OCI-LY7 (cell line): ENCODE results near the gene PCDH1. TPM values are rescaled to one million over a fixed set of nuclear protein-coding genes. Genes with fewer than 3 reads are reported as not detected.

ENCODE experiments used
- BruUV-seq: library from RNA; stranded (reverse); fragments of 400-500 nt; replicated peaks from 2 replicates; lab custom pipeline; 2021; lab: Mats Ljungman, UMichigan
- CTCF ChIA-PET: fragments of 300-600 bp; sonication (Branson Sonifier 250); formaldehyde crosslinking; loops from one replicate; lab custom pipeline; 2022; ENCODE audit warnings: antibody characterized with exemption; ENCODE audit not compliant: unreplicated experiment; lab: Charles Lee
- POLR2A ChIA-PET: fragments of 300-600 bp; sonication (Branson Sonifier 250); formaldehyde crosslinking; loops from one replicate; lab custom pipeline; 2022; ENCODE audit warnings: antibody characterized with exemption; lab: Charles Lee
- DNase-seq: peaks from one replicate; pipeline ENCODE4 v3.0.0-alpha.2; 2015; ENCODE audit warnings: low spot score
- H2AFZ ChIP-seq: fragments of 200-600 bp; sonication (generic), shearing (Covaris generic); 2 replicates; pipeline ENCODE4 v1.6.1; 2014; ENCODE audit warnings: mild to moderate bottlenecking, antibody characterized with exemption, low read length, moderate library complexity
- H3K27ac ChIP-seq: fragments of 200-600 bp; sonication (generic); 2 replicates; pipeline ENCODE4 v1.5.1; 2014; ENCODE audit warnings: mixed run types, low read depth, mild to moderate bottlenecking, moderate library complexity, low read length, inconsistent platforms; ENCODE audit not compliant: poor library complexity, severe bottlenecking
- H3K36me3 ChIP-seq: fragments of 200-600 bp; sonication (generic); 2 replicates; pipeline ENCODE4 v1.6.1; 2014; ENCODE audit warnings: mild to moderate bottlenecking, antibody characterized with exemption, low read length, moderate library complexity, mixed read lengths; ENCODE audit not compliant: insufficient read depth
- H3K4me1 ChIP-seq: fragments of 200-600 bp; sonication (generic); 2 replicates; pipeline ENCODE4 v1.5.1; 2014; ENCODE audit warnings: mild to moderate bottlenecking, low read length; ENCODE audit not compliant: insufficient read depth, poor library complexity, severe bottlenecking
- H3K4me2 ChIP-seq: fragments of 200-600 bp; sonication (generic); 2 replicates; pipeline ENCODE4 v1.6.1; 2014; ENCODE audit warnings: mild to moderate bottlenecking, low read length
- H3K4me3 ChIP-seq: fragments of 200-600 bp; sonication (generic); 2 replicates; pipeline ENCODE4 v1.5.1; 2014; ENCODE audit warnings: mild to moderate bottlenecking, low read depth, low read length; ENCODE audit not compliant: poor library complexity, severe bottlenecking
- H3K79me2 ChIP-seq: fragments of 200-600 bp; sonication (generic); 2 replicates; pipeline ENCODE4 v1.6.1; 2016; ENCODE audit warnings: low read depth, mild to moderate bottlenecking, low read length, moderate library complexity, mixed read lengths; ENCODE audit not compliant: insufficient read depth
- H3K9me2 ChIP-seq: fragments of 200-600 bp; sonication (generic); 2 replicates; pipeline ENCODE4 v1.6.1; 2016; ENCODE audit warnings: mild to moderate bottlenecking, low read length, mixed read lengths; ENCODE audit not compliant: insufficient read depth
- H3K9me3 ChIP-seq: fragments of 200-600 bp; sonication (generic); 2 replicates; pipeline ENCODE4 v1.6.1; 2014; ENCODE audit warnings: mild to moderate bottlenecking, mixed run types, low read length, mixed read lengths
- H4K20me1 ChIP-seq: fragments of 200-600 bp; sonication (generic); 2 replicates; pipeline ENCODE4 v1.6.1; 2014; ENCODE audit warnings: mild to moderate bottlenecking, antibody characterized with exemption, low read length, moderate library complexity, mixed read lengths; ENCODE audit not compliant: insufficient read depth
- EZH2phosphoT487 ChIP-seq: fragments of 200-600 bp; sonication (generic); IDR thresholded peaks from 2 replicates; pipeline ENCODE4 v1.6.1; 2018; ENCODE audit warnings: low read depth, borderline replicate concordance, mild to moderate bottlenecking, mixed run types, antibody characterized with exemption, low read length, moderate library complexity, mixed read lengths
- intact Hi-C: fragments of 100-400 bp; cut with micrococcal nuclease; formaldehyde crosslinking; loops from one replicate; pipeline ENCODE4 v1.10.0; 2022; ENCODE audit not compliant: unreplicated experiment
- total RNA-seq, 2 experiments: library from RNA; depleted of rRNA in 1 of 2; stranded (reverse); fragments of >200 nt in 1 of 2; shearing (Covaris generic) in 1 of 2; gene quantifications; 2 replicates each; pipeline ENCODE4 v1.2.3, GENCODE V29; 2014 to 2022
- TF ChIP-seq, protein P1 (sequence below): fragments of 200-600 bp; sonication (generic); conservative IDR thresholded peaks from 2 replicates; pipeline ENCODE4 v1.5.1; 2014; ENCODE audit warnings: mild to moderate bottlenecking, antibody characterized with exemption, low read length, moderate library complexity, mixed read lengths

Gene PCDH1
- total RNA-seq, 2 experiments from 2014 or later = not detected

DNA sequence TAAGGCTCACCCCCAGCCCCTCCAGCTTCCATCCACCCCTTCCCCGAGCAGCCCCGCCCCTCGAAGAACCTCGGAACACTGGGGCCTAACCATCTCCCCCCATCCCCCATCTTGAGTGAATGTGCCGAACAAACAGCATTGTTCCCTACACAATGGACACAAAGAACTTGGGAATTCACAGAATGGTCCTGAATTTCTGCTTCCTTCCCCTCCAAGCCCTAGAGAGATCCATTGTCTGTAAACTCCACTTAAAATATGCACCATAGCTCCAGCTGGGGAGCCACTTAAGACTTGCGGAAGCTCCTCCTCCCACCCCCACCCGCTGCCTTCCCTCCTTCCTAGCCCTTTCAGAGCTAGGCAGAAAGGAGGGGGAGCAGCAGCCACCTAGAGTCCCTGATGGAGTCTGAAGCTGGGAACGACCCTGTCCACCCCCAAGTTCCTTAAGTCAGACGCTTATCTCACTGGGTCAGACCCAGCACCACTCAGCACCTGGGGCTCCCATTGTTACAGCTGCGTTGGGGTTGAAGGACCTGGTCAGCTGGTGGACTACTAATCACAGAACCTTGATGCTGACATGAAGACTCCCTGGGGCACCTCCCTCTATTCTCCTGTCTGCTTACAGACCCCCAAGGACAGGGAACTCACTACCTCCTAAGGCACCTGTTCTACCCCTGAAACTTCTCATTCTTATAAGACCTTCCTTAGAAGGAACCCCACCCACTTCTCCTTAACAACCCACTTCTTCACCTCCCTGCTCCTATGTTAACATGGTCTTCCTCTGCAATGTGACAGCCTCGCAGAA lies 61.4 kb downstream of the PCDH1 start:
- no peaks in the 10 kb centered on the region for H3K36me3 ChIP-seq
- BruUV-seq = no TSS peak
- POLR2A ChIA-PET = no interaction called here
- no peak overlapping the region for H3K4me3 ChIP-seq
- TF ChIP-seq, protein P1, sequence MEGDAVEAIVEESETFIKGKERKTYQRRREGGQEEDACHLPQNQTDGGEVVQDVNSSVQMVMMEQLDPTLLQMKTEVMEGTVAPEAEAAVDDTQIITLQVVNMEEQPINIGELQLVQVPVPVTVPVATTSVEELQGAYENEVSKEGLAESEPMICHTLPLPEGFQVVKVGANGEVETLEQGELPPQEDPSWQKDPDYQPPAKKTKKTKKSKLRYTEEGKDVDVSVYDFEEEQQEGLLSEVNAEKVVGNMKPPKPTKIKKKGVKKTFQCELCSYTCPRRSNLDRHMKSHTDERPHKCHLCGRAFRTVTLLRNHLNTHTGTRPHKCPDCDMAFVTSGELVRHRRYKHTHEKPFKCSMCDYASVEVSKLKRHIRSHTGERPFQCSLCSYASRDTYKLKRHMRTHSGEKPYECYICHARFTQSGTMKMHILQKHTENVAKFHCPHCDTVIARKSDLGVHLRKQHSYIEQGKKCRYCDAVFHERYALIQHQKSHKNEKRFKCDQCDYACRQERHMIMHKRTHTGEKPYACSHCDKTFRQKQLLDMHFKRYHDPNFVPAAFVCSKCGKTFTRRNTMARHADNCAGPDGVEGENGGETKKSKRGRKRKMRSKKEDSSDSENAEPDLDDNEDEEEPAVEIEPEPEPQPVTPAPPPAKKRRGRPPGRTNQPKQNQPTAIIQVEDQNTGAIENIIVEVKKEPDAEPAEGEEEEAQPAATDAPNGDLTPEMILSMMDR = no peak
- no peak for TF ChIP-seq EZH2phosphoT487
- H3K9me3 ChIP-seq = no peaks in the 10 kb centered on the region
- no peaks in the 10 kb centered on the region for H4K20me1 ChIP-seq
- intact Hi-C loops = no loop called here
- DNase-seq = no peak
- no peaks in the 10 kb centered on the region for H3K9me2 ChIP-seq
- no peak overlapping the region for H3K27ac ChIP-seq
- no peaks in the 10 kb centered on the region for H3K79me2 ChIP-seq
- CTCF ChIA-PET = interaction anchor here (1.0 kb wide), 1 partner anchor 100 kb away, joined by 3 read pairs; no protein-coding TSS in a partner anchor
- peaks cover 12% of the 10 kb centered on the region for H3K4me1 ChIP-seq
- no peak overlapping the region for H3K4me2 ChIP-seq
- no peak overlapping the region for H2AFZ ChIP-seq

DNA sequence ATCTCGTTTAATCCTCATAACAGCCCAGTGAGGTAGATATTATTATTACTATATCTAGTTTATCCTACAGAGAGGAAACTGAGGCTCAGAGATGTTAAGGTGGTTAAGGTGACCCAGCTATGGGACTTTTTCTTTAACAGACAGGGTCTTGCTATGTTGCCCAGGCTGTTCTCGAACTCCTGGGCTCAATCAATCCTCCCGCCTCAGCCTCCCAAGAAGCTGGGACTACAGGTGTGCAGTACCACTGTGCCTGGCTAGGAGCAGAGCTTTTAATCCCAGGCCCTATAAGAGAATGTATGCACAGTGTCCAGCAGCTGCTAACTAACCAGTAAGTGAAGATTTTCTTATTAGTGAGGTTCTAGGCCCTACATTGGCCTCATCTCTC lies 62.4 kb downstream of the PCDH1 start:
- TF ChIP-seq, protein P1 = no peak
- no peak for TF ChIP-seq EZH2phosphoT487
- DNase-seq = no peak
- Histone ChIP-seq H3K4me2 (no peak overlapping the region), H3K36me3 (no peaks in the 10 kb centered on the region), H3K27ac (no peak overlapping the region), H2AFZ (no peak overlapping the region), H3K4me3 (no peak overlapping the region), H4K20me1 (no peaks in the 10 kb centered on the region), H3K9me2 (no peaks in the 10 kb centered on the region), H3K79me2 (no peaks in the 10 kb centered on the region), H3K4me1 (peaks cover 12% of the 10 kb centered on the region), H3K9me3 (no peaks in the 10 kb centered on the region)
- BruUV-seq = no TSS peak
- ChIA-PET POLR2A (interaction anchor here (0.7 kb wide), 1 partner anchor 156 kb away, joined by 3 read pairs; no protein-coding TSS in a partner anchor), CTCF (interaction anchor here (1.0 kb wide), 1 partner anchor 101 kb away, joined by 3 read pairs; no protein-coding TSS in a partner anchor)
- intact Hi-C loops = no loop called here
